Measurements from ENCODE around the gene GCAT.

DNA sequence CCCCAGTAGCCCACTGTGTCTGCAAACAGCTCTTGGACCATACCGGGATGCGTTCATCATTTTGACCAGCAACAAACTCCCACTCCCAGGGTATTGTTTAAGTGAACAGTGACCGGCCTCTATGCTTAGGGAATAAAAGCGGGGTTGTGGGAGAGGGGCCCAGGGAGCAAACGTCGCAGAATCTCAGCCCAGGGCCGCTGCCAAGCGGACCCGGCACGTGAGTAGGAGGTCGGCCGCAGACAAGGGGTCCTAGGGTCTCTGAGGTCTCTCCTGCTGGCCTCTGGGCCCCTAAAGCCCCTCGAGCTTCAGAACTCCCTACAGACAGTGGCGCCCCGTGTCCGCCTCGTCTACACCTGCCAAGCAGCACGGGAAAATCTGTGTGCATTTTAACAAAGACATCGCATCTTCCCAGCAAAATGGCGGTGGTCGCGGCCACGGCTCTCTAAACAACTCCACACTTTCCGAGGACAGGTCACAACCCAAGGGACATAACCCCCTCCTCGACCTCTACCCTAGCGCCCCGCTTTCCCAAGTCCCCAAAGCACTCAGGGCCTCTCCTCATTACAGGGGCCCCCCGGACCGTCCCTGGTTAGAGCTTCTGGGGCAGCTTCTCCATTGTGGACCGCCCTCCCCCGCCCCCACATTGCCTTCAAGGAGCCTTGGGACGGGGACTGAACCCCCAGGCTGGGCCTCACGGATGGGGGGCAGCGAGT lies 3.9 kb upstream of the GCAT start:
- TF ChIP-seq, protein P1, sequence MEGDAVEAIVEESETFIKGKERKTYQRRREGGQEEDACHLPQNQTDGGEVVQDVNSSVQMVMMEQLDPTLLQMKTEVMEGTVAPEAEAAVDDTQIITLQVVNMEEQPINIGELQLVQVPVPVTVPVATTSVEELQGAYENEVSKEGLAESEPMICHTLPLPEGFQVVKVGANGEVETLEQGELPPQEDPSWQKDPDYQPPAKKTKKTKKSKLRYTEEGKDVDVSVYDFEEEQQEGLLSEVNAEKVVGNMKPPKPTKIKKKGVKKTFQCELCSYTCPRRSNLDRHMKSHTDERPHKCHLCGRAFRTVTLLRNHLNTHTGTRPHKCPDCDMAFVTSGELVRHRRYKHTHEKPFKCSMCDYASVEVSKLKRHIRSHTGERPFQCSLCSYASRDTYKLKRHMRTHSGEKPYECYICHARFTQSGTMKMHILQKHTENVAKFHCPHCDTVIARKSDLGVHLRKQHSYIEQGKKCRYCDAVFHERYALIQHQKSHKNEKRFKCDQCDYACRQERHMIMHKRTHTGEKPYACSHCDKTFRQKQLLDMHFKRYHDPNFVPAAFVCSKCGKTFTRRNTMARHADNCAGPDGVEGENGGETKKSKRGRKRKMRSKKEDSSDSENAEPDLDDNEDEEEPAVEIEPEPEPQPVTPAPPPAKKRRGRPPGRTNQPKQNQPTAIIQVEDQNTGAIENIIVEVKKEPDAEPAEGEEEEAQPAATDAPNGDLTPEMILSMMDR (IDR thresholded peaks at IDR 0.05; ENCODE audit: insufficient read depth, low read length, poor library complexity, severe bottlenecking) = no peak
- TF ChIP-seq EZH2phosphoT487 (conservative IDR thresholded peaks at IDR 0.05; ENCODE audit: low read length) = no peak
